CD4-positive, alpha-beta T cell (primary cell): ENCODE data around the gene GRK5. TPM values are rescaled to one million over a fixed set of nuclear protein-coding genes. Genes with fewer than 3 reads are reported as not detected.

Source experiments
- ATAC-seq: fragments of 200-7000 bp; cut with Tn5 transposase; one replicate; pipeline ENCODE4 v1.10.0; 2022; ENCODE audit warnings: mild to moderate bottlenecking; ENCODE audit not compliant: poor library complexity
- CTCF ChIA-PET: fragments of 350-600 bp; sonication (Branson Sonifier 250); formaldehyde crosslinking; loops from one replicate; lab custom pipeline; 2021; ENCODE audit warnings: antibody characterized with exemption, inconsistent platforms; lab: Charles Lee
- POLR2A ChIA-PET: fragments of 350-600 bp; sonication (Branson Sonifier 250); formaldehyde crosslinking; loops from one replicate; lab custom pipeline; 2021; ENCODE audit warnings: antibody characterized with exemption, inconsistent platforms; lab: Charles Lee
- DNase-seq, 14 experiments: peaks; one replicate each; pipeline ENCODE4 v3.0.0-alpha.2; 2013 to 2020; ENCODE audit warnings: mixed read lengths in 2 of 14
- H3K27ac ChIP-seq, 2 donors: one replicate each; pipeline versions ENCODE4 v1.5.1 to v1.7.0; 2013; ENCODE audit warnings: low read length in 2 of 2, low read depth in 1 of 2, mild to moderate bottlenecking in 1 of 2
- H3K27me3 ChIP-seq, 2 experiments: 1 replicate in 1 of 2; 2 replicates in 1 of 2; pipeline versions ENCODE4 v1.6.1 to v1.7.0; 2013; ENCODE audit warnings: low read length in 2 of 2, control low read depth in 1 of 2, mild to moderate bottlenecking in 1 of 2, moderate library complexity in 1 of 2; ENCODE audit not compliant: insufficient read depth in 2 of 2, control insufficient read depth in 1 of 2
- H3K36me3 ChIP-seq: one replicate; pipeline ENCODE4 v1.6.1; 2013; ENCODE audit warnings: low read length, control low read depth; ENCODE audit not compliant: insufficient read depth
- H3K4me1 ChIP-seq: one replicate; pipeline ENCODE4 v1.6.1; 2013; ENCODE audit warnings: low read length, control low read depth; ENCODE audit not compliant: insufficient read depth
- H3K4me3 ChIP-seq: one replicate; pipeline ENCODE4 v1.5.1; 2013; ENCODE audit warnings: mild to moderate bottlenecking, low read length, moderate library complexity
- H3K9me3 ChIP-seq, 2 experiments: 1 replicate in 1 of 2; 2 replicates in 1 of 2; pipeline versions ENCODE4 v1.6.1 to v1.7.0; 2013; ENCODE audit warnings: low read length in 2 of 2, mild to moderate bottlenecking in 2 of 2, control low read depth in 1 of 2, moderate library complexity in 1 of 2; ENCODE audit not compliant: control insufficient read depth in 1 of 2, insufficient read depth in 1 of 2
- H3K27ac Mint-ChIP-seq: one replicate; pipeline ENCODE4 v1.8.0; 2020; ENCODE audit warnings: mixed read lengths
- H3K27me3 Mint-ChIP-seq: one replicate; pipeline ENCODE4 v1.8.0; 2021; ENCODE audit warnings: mixed read lengths
- H3K36me3 Mint-ChIP-seq: one replicate; pipeline ENCODE4 v1.8.0; 2021; ENCODE audit warnings: low read depth, mixed read lengths
- H3K4me1 Mint-ChIP-seq: one replicate; pipeline ENCODE4 v1.8.0; 2021; ENCODE audit warnings: low read depth, mixed read lengths
- H3K4me3 Mint-ChIP-seq: one replicate; pipeline ENCODE4 v1.8.0; 2020; ENCODE audit warnings: mild to moderate bottlenecking, mixed read lengths
- H3K9me3 Mint-ChIP-seq: one replicate; pipeline ENCODE4 v1.8.0; 2020; ENCODE audit warnings: mixed read lengths
- CTCF ChIP-seq: fragments of 200-600 bp; IDR thresholded peaks from one replicate; pipeline ENCODE4 v1.8.0; 2022; ENCODE audit warnings: antibody characterized with exemption, mild to moderate bottlenecking
- intact Hi-C, 2 experiments: fragments of 100-400 bp; cut with DNase I in 1 of 2; cut with micrococcal nuclease in 1 of 2; formaldehyde crosslinking; loops; one replicate each; pipeline versions ENCODE4 v1.15.1 to v1.9.0; 2023 to 2025; cut with DNase I, micrococcal nuclease
- total RNA-seq, 174 experiments: library from RNA in 2 of 174; stranded (reverse) in 2 of 174; gene quantifications; one replicate each; pipeline ENCODE4 v1.2.3 and lab custom pipeline; 2021 to 2026

The GRK5 gene
- total RNA-seq, 2 experiments from 2014 or later, result 19.2 to 20.8 TPM

- Histone ChIP-seq H3K4me3 (no peak overlapping the region), H3K27ac (no peak overlapping the region), H3K36me3 (peaks cover 13% of the 10 kb centered on the region), H3K27me3 (no peaks in the 10 kb centered on the region), H3K9me3 (no peaks in the 10 kb centered on the region), H3K4me1 (peaks cover 4% of the 10 kb centered on the region)
- ATAC-seq (no peak), DNase-seq (no peak)
- Mint-ChIP-seq H3K27me3 (no peaks in the 10 kb centered on the region), H3K4me3 (no peak overlapping the region), H3K27ac (no peak overlapping the region), H3K9me3 (no peaks in the 10 kb centered on the region), H3K36me3 (peaks cover 21% of the 10 kb centered on the region), H3K4me1 (peaks cover 48% of the 10 kb centered on the region)
- no peak for TF ChIP-seq CTCF
- ChIA-PET POLR2A (no interaction called here), CTCF (no interaction called here)
- intact Hi-C loops, result no loop called here
These were observed 133.6 kb downstream of the GRK5 start for GRCh38 chr10:119340893-119341458.

- Mint-ChIP-seq H3K4me3 (no peak overlapping the region), H3K27ac (no peak overlapping the region), H3K36me3 (peaks cover 26% of the 10 kb centered on the region), H3K4me1 (peaks cover 48% of the 10 kb centered on the region), H3K9me3 (no peaks in the 10 kb centered on the region), H3K27me3 (no peaks in the 10 kb centered on the region)
- no peak overlapping the region for H3K27ac ChIP-seq
- ATAC-seq (no peak), DNase-seq (peak in 9 of 14 experiments; percentile 3 to 72 (median 40))
- no peaks in the 10 kb centered on the region for H3K27me3 ChIP-seq
- H3K9me3 ChIP-seq, result no peaks in the 10 kb centered on the region
- CTCF ChIA-PET, result no interaction called here
- intact Hi-C loops, result no loop called here
- TF ChIP-seq CTCF, result no peak
- no peak overlapping the region for H3K4me3 ChIP-seq
- POLR2A ChIA-PET, result no interaction called here
- H3K4me1 ChIP-seq, result peaks cover 4% of the 10 kb centered on the region
- H3K36me3 ChIP-seq, result peaks cover 12% of the 10 kb centered on the region
These were observed 134.3 kb downstream of the GRK5 start for GRCh38 chr10:119341459-119342301.

GRCh38 chr10:119342335-119342734 is 135.0 kb downstream of the GRK5 start:
- no peak for TF ChIP-seq CTCF
- no peak for ATAC-seq
- Mint-ChIP-seq H3K36me3 (peaks cover 33% of the 10 kb centered on the region), H3K9me3 (no peaks in the 10 kb centered on the region), H3K27ac (no peak overlapping the region), H3K4me1 (peaks cover 48% of the 10 kb centered on the region), H3K4me3 (no peak overlapping the region), H3K27me3 (no peaks in the 10 kb centered on the region)
- ChIA-PET POLR2A (no interaction called here), CTCF (no interaction called here)
- peaks cover 17% of the 10 kb centered on the region for H3K36me3 ChIP-seq
- no peak for DNase-seq
- no peaks in the 10 kb centered on the region for H3K9me3 ChIP-seq
- no peaks in the 10 kb centered on the region for H3K27me3 ChIP-seq
- H3K27ac ChIP-seq, result no peak overlapping the region
- H3K4me1 ChIP-seq, result peaks cover 4% of the 10 kb centered on the region
- H3K4me3 ChIP-seq, result no peak overlapping the region
- intact Hi-C loops, result no loop called here
